Panc1 (cell line): ENCODE data around the gene RNU5B-1. TPM values are rescaled to one million over a fixed set of nuclear protein-coding genes. Genes with fewer than 3 reads are reported as not detected.

Experiments used
- ATAC-seq: fragments of 200-7000 bp; cut with Tn5 transposase; 2 replicates; pipeline ENCODE4 v1.9.1; 2020; ENCODE audit warnings: mild to moderate bottlenecking, moderate library complexity
- BruUV-seq: library from RNA; stranded (reverse); fragments of 400-500 nt; replicated peaks from 2 replicates; lab custom pipeline; 2021; lab: Mats Ljungman, UMichigan
- CTCF ChIA-PET: fragments of 300-600 bp; sonication (Branson Sonifier 250); formaldehyde crosslinking; loops from one replicate; lab custom pipeline; 2022; ENCODE audit warnings: antibody characterized with exemption; lab: Charles Lee
- POLR2A ChIA-PET: fragments of 300-600 bp; sonication (Branson Sonifier 250); formaldehyde crosslinking; loops from one replicate; lab custom pipeline; 2022; ENCODE audit warnings: antibody characterized with exemption; lab: Charles Lee
- DNase-seq: peaks from one replicate; pipeline ENCODE4 v3.0.0-alpha.2; 2010; ENCODE audit warnings: low read depth, low spot score
- H3K27ac ChIP-seq: 2 replicates; pipeline ENCODE4 v1.5.1; 2011; ENCODE audit warnings: mild to moderate bottlenecking, low read length, inconsistent platforms
- H3K27me3 ChIP-seq: fragments of 200-500 bp; sonication (Bioruptor generic); 2 replicates; pipeline ENCODE4 v1.6.0; 2014; ENCODE audit warnings: low read length, inconsistent platforms; ENCODE audit not compliant: control insufficient read depth, insufficient read depth
- H3K36me3 ChIP-seq: fragments of 200-500 bp; sonication (Bioruptor generic); 2 replicates; pipeline ENCODE4 v1.5.1; 2014; ENCODE audit warnings: inconsistent platforms, mild to moderate bottlenecking, low read length, moderate library complexity; ENCODE audit not compliant: control insufficient read depth, insufficient read depth
- H3K4me1 ChIP-seq: 2 replicates; pipeline ENCODE4 v1.5.1; 2011; ENCODE audit warnings: inconsistent platforms, mild to moderate bottlenecking, low read length, moderate library complexity; ENCODE audit not compliant: control insufficient read depth, insufficient read depth
- H3K4me3 ChIP-seq, 2 experiments: 2 replicates each; pipeline ENCODE4 v1.5.1; 2011 to 2012; ENCODE audit warnings: low read depth in 2 of 2, low read length in 2 of 2, mild to moderate bottlenecking in 2 of 2, inconsistent platforms in 1 of 2, moderate library complexity in 1 of 2
- H3K9me3 ChIP-seq: fragments of 200-500 bp; sonication (Bioruptor generic); 2 replicates; pipeline ENCODE4 v1.5.1; 2014; ENCODE audit warnings: low read depth, mild to moderate bottlenecking, inconsistent platforms, low read length, moderate library complexity; ENCODE audit not compliant: control insufficient read depth, insufficient read depth
- CTCF ChIP-seq: fragments of 450-650 bp; IDR thresholded peaks from 2 replicates; pipeline ENCODE4 v1.5.1; 2017; ENCODE audit warnings: mild to moderate bottlenecking
- POLR2AphosphoS5 ChIP-seq: IDR thresholded peaks from 2 replicates; pipeline ENCODE4 v1.6.1; 2012; ENCODE audit warnings: mild to moderate bottlenecking, low read depth, low read length, moderate library complexity
- REST ChIP-seq, 2 experiments: IDR thresholded peaks; 2 replicates each; pipeline ENCODE4 v1.6.1; 2011 to 2012; ENCODE audit warnings: low read depth in 2 of 2, control low read depth in 1 of 2, low read length in 1 of 2, mild to moderate bottlenecking in 1 of 2, moderate library complexity in 1 of 2; ENCODE audit not compliant: insufficient read depth in 1 of 2
- SIN3A ChIP-seq: IDR thresholded peaks from 2 replicates; pipeline ENCODE4 v1.6.1; 2012; ENCODE audit warnings: low read depth, mild to moderate bottlenecking, low read length, moderate library complexity, borderline replicate concordance; ENCODE audit not compliant: insufficient read depth
- TCF7L2 ChIP-seq: IDR thresholded peaks from 2 replicates; pipeline ENCODE4 v1.6.1; 2011; ENCODE audit warnings: mild to moderate bottlenecking, low read depth, low read length, inconsistent platforms
- in situ Hi-C: cut with HindIII; loops from 2 replicates; pipeline ENCODE4 v1.10.0; 2016; ENCODE audit warnings: low sequenced_read_pairs, low pct_unique_long_range_greater_than_20kb
- intact Hi-C: fragments of 100-400 bp; cut with micrococcal nuclease; formaldehyde crosslinking; loops from one replicate; pipeline ENCODE4 v1.10.0; 2022; ENCODE audit not compliant: unreplicated experiment
- total RNA-seq: library from RNA; stranded (reverse); gene quantifications from one replicate; pipeline ENCODE4 v1.2.1, GENCODE V29; 2021; ENCODE audit not compliant: unreplicated experiment

The RNU5B-1 gene
- total RNA-seq, 1 experiment from 2014 or later, result not detected

GRCh38 chr15:65275728-65276126, 28.8 kb upstream of the RNU5B-1 start:
- H3K27me3 ChIP-seq, result no peaks in the 10 kb centered on the region
- no peak overlapping the region for H3K4me3 ChIP-seq
- intact Hi-C loops, result no loop called here
- ATAC-seq, result no peak
- H3K36me3 ChIP-seq, result no peaks in the 10 kb centered on the region
- in situ Hi-C loops, result no loop called here
- ChIA-PET POLR2A (no interaction called here), CTCF (interaction anchor here (0.5 to 0.6 kb wide), 2 partner anchors 67 to 127 kb away, joined by 4 to 11 read pairs; no protein-coding TSS in a partner anchor)
- H3K9me3 ChIP-seq, result no peaks in the 10 kb centered on the region
- no peaks in the 10 kb centered on the region for H3K4me1 ChIP-seq
- no peak for TF ChIP-seq SIN3A
- no peak for TF ChIP-seq CTCF
- TF ChIP-seq TCF7L2, result no peak
- no peak for TF ChIP-seq REST (IDR thresholded peaks at IDR 0.05; ENCODE audit: insufficient read depth in 1 of 2, low read depth in 2 of 2, low read length in 1 of 2)
- no peak for TF ChIP-seq POLR2AphosphoS5
- H3K27ac ChIP-seq, result no peak overlapping the region
- no TSS peak for BruUV-seq
- DNase-seq, result no peak

GRCh38 chr15:65277015-65277414, 27.5 kb upstream of the RNU5B-1 start:
- intact Hi-C loops (no loop called here), in situ Hi-C loops (no loop called here)
- Histone ChIP-seq H3K27me3 (no peaks in the 10 kb centered on the region), H3K9me3 (no peaks in the 10 kb centered on the region), H3K4me1 (no peaks in the 10 kb centered on the region), H3K4me3 (no peak overlapping the region), H3K36me3 (no peaks in the 10 kb centered on the region), H3K27ac (no peak overlapping the region)
- CTCF ChIA-PET, result no interaction called here
- POLR2A ChIA-PET, result no interaction called here
- DNase-seq (no peak), ATAC-seq (no peak)
- no TSS peak for BruUV-seq
- TF ChIP-seq POLR2AphosphoS5 (no peak), REST (IDR thresholded peaks at IDR 0.05; ENCODE audit: insufficient read depth in 1 of 2, low read depth in 2 of 2, low read length in 1 of 2) (no peak), CTCF (no peak), SIN3A (no peak), TCF7L2 (no peak)
